HG03457 (cell line): ENCODE results near the gene CPEB3.
"Not testable (repeated sequence)": the region's sequence is repeated elsewhere in the genome, so short reads cannot be mapped to it uniquely, and the experiment has no call there.

Experiments
- ATAC-seq: cut with Tn5 transposase; IDR thresholded peaks from one replicate; pipeline ENCODE4 v1.9.1; 2021; ENCODE audit warnings: moderate number of reproducible peaks; ENCODE audit not compliant: unreplicated experiment

The CPEB3 gene

DNA sequence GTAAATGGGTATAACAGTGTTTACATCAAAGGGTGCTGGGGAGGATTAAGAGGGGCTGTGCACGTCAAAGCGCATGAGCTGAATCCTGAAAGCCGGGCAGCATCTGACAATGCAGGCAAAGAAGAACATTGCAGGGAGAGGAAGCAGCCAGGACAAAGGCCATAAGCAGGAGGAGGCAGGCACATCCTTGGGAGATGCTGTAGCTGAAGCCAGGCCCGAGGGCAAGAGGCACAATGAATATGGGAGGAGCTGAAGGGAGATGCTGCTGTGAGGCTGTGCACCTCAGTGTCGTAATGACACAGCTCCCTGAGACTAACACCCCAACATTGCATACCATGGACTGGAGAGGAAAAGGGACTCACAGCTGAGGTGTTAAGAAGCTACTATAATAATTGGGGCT, 238.1 kb downstream of the CPEB3 start:
- no peak for ATAC-seq

- no peak for ATAC-seq
Observed at GRCh38 chr10:92052088-92052487, 238.8 kb downstream of the CPEB3 start.

- ATAC-seq: no peak
Observed at GRCh38 chr10:92047215-92047614, 243.7 kb downstream of the CPEB3 start.

DNA sequence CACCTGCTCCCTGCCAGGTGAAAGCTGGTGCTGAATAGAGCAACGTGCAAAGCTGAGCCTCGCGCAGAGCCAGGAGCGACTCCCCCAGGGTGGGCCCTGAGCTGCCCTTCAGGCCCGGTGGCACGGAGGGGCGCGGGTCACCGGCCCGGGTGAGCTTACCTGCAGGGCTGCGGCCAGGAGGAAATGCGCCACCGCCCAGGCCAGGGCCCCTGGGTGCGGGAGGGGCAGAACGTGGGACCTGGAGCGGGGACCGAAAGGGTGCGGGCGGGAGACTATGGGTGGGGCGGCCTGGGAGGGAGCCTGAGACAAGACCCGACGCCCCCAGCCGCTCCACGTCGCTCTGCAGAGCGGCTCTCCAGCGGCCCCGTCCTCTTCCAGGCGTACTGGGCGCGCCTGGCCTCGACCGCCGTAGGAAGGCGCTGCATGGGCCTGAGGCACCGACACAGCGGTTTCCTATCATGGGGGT, 245.2 kb downstream of the CPEB3 start:
- ATAC-seq: no peak

GRCh38 chr10:92042541-92042940, 248.3 kb downstream of the CPEB3 start:
- no peak for ATAC-seq

DNA sequence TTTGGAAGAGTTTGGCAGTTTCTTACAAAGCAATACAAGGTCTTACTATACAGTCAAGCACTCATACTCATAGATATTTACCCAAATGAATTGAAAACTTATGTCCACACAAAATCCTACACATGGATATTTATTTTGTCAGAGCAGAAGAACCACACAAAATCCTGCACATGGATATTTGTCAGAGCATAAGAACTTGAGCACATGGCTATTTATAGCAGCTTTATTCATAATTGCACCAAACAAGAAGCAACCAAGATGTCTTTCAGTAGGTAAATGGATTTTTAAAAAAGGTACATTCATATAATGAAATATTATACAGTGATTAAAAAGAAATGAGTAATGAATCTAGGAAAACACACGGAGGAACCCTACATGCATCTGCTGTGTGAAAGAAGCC, 251.9 kb downstream of the CPEB3 start:
- ATAC-seq: no peak

GRCh38 chr10:92033070-92033469, 257.8 kb downstream of the CPEB3 start:
- not testable (repeated sequence) for ATAC-seq

- no peak for ATAC-seq
Observed at GRCh38 chr10:92031580-92031979, 259.3 kb downstream of the CPEB3 start.

- no peak for ATAC-seq
Observed at GRCh38 chr10:92027141-92027540, 263.7 kb downstream of the CPEB3 start.

DNA sequence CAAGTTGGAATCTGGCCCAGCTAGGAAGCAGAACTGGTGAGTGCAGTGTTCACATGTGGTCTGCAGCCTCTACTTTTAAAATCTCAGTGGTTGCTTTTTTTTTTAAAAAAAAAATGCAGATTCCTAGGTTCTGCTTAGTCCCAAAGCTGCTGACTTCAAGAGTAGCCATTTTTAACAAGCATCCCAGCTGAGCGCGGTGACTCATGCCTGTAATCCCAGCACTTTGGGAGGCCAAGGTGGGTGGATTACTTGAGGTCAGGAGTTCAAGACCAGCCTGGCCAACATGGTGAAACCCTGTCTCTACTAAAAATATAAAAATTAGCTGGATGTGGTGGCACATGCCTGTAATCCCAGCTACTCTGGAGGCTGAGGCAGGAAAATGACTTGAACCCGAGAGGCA, 265.5 kb downstream of the CPEB3 start:
- not testable (repeated sequence) for ATAC-seq

- no peak for ATAC-seq
Observed at GRCh38 chr10:92024700-92025099, 266.2 kb downstream of the CPEB3 start.

- ATAC-seq: no peak
Observed at GRCh38 chr10:92014620-92015019, 276.3 kb downstream of the CPEB3 start.

DNA sequence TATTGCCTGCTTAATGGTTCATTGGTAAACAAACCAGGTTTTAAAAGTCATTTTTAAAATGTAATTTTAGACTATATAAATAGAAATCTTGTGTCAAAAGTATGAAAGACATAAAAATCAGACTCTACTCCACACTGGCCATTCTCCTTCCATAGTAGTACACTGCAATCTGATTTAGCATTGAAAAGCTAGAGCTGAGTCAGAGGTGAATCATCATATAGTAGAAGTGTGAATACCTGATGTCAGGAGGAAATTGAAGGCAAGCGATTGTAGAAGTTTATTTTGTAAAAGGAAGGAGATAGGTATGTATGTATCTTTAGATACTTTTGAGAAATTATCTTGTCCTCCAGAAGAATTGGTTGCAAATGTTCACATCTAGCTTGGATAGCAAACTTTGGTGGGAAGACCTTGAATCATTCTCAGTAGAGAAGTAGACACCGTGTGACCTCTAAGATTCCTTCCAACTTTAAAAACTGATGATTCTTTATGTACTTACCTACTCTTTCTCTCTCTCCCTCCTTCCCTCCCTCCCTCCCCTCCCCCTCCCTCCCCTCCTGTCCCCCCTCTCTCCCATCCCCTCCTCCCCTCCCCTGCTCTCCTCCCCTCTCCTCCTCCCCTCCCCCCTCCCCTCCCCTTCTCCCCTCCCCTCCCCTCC, 279.2 kb downstream of the CPEB3 start:
- no peak for ATAC-seq

DNA sequence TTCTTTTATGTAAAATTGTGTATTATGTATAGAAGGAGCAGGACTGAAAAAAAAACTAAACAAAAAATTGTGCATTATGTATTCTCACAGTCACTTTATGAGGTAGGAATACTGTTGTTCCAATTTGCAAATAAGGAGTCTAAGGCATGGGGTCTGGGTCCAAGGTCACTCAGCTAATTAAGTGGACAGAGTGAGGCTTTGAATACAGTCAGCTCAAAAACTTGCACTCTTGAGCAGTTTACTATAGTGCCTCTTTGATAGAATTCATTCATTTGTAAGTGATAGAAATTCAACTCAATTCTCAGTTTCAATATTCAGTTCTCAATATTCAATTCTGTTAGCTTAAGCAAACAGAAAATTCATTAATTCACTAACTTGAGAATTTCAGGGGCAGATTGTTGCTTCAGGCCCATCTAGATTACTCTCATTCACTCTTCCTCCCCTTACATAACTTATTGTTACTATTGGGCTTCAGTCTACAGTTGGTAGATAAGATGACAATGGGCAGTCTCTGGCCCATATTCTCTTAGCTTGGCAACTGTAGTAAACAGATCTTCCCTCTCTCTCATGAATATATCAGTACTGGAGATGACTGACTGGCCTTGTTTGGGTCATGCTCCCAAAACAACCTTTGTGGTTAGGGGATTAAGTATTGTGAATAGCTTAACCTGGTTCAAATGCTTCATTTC, 280.7 kb downstream of the CPEB3 start:
- ATAC-seq: no peak

- ATAC-seq: no peak
Observed at GRCh38 chr10:92009445-92009844, 281.4 kb downstream of the CPEB3 start.

DNA sequence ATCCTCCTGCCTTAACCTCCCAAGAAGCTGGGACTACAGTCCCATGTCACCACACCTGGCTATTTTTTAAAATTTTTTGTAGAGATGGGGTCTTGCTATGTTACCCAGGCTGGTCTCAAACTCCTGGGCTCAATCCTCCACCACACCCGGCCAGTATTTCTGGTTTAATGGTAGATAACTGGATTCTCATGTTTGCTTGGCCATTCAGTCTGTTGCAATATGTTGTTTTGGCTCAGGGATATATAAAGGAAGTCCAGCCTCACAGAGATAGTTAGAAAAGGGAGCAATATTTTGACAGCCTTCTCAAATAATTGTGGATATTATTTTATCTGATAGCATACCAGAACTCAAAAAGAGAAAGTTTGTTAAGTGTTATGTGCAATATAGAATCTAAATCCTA, 284.9 kb downstream of the CPEB3 start:
- no peak for ATAC-seq

GRCh38 chr10:92003258-92003657, 287.6 kb downstream of the CPEB3 start:
- ATAC-seq: no peak

- no peak for ATAC-seq
Observed at GRCh38 chr10:92001995-92002394, 288.9 kb downstream of the CPEB3 start.

DNA sequence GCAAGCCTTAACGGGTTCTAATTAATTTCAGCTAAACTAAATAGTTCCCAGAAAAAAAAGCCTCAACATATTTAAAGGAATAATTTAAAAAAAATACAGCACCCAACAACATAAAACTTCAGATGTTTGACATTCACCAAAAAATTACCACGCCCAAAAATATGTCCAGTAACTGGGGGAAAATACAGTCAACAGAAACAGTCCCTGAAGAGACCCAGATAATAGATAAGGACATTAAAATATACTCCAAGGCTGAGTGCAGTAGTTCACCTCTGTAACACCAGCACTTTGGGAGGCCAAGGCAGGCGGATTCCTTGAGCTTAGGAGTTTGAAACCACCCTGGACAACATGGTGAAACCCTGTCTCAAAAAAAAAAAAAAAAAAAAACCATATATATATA, 289.3 kb downstream of the CPEB3 start:
- ATAC-seq: no peak
